Kidney (tissue), 14 donors: ENCODE results near the gene STIM1. TPM values are rescaled to one million over a fixed set of nuclear protein-coding genes. Genes with fewer than 3 reads are reported as not detected.
"Not testable (repeated sequence)": the region's sequence is repeated elsewhere in the genome, so short reads cannot be mapped to it uniquely, and the experiment has no call there.

Experiments
- DNase-seq, 5 donors: peaks; one replicate each; pipeline ENCODE4 v3.0.0-alpha.2; 2013 to 2020
- FAIRE-seq: peaks from 2 replicates; lab custom pipeline; 2012; peaks lifted over from hg19 to GRCh38; lab: Jason Lieb, UNC
- H3K27ac ChIP-seq, 2 donors: one replicate each; pipeline ENCODE4 v1.7.0; 2013; ENCODE audit warnings: low read depth in 2 of 2, low read length in 2 of 2, inconsistent platforms in 1 of 2
- H3K27me3 ChIP-seq: one replicate; pipeline ENCODE4 v1.7.1; 2013; ENCODE audit warnings: low read length, inconsistent platforms; ENCODE audit not compliant: control insufficient read depth, insufficient read depth
- H3K36me3 ChIP-seq, 3 donors: one replicate each; pipeline versions ENCODE4 v1.7.0 to v1.7.1; 2013; ENCODE audit warnings: low read length in 3 of 3, control low read depth in 1 of 3, inconsistent platforms in 1 of 3; ENCODE audit not compliant: insufficient read depth in 3 of 3, control insufficient read depth in 2 of 3
- H3K4me1 ChIP-seq, 3 donors: one replicate each; pipeline versions ENCODE4 v1.7.0 to v1.7.1; 2013; ENCODE audit warnings: low read length in 3 of 3, inconsistent platforms in 1 of 3, low read depth in 1 of 3; ENCODE audit not compliant: control insufficient read depth in 2 of 3, insufficient read depth in 2 of 3
- H3K4me3 ChIP-seq, 3 donors: one replicate each; pipeline versions ENCODE4 v1.7.0 to v1.8.1; 2013; ENCODE audit warnings: low read length in 3 of 3, control low read depth in 1 of 3, inconsistent platforms in 1 of 3
- H3K9ac ChIP-seq, 3 donors: one replicate each; pipeline versions ENCODE4 v1.7.0 to v1.7.1; 2013; ENCODE audit warnings: low read length in 3 of 3, control low read depth in 1 of 3, inconsistent platforms in 1 of 3
- H3K9me3 ChIP-seq, 3 donors: one replicate each; pipeline versions ENCODE4 v1.7.0 to v1.7.1; 2013; ENCODE audit warnings: low read length in 3 of 3, control low read depth in 1 of 3, inconsistent platforms in 1 of 3; ENCODE audit not compliant: control insufficient read depth in 2 of 3, insufficient read depth in 1 of 3
- CTCF ChIP-seq: IDR thresholded peaks from 3 replicates; pipeline ENCODE4 v1.5.1; 2012; ENCODE audit warnings: mild to moderate bottlenecking, moderate library complexity, borderline replicate concordance; ENCODE audit not compliant: insufficient read depth; ENCODE audit errors: extremely low read depth
- intact Hi-C: fragments of 100-400 bp; cut with DNase I; formaldehyde crosslinking; loops from one replicate; pipeline ENCODE4 v1.11.1; 2022
- polyA plus RNA-seq: library from polyadenylated mRNA; stranded (reverse); fragments of 350-450 nt; fragmentation: Illumina TruSeq; extraction: RNeasy Lipid Tissue Mini Kit (QIAGEN cat#74804); gene quantifications from one replicate; pipeline ENCODE4 v1.2.3, GENCODE V29; 2014; ENCODE audit warnings: low read depth, low replicate concordance; ENCODE audit not compliant: insufficient read depth
- total RNA-seq: library from RNA; stranded (reverse); fragmentation: NEBNext Ultra II Directional; extraction: Animal tissue kit (Norgen Biotek cat#: 25700); gene quantifications from one replicate; pipeline ENCODE4 v1.2.1, GENCODE V29; 2021
- donor health status: control.
- donor health status: control.
- donor health status: control.
- donor health status: control.
- donor health status: control.
- donor health status: DM: yes; HTN: yes; CAD: no.
- donor health status: Normal renal cell carcinoma (clear cell type).

The STIM1 gene
- total and polyA plus RNA-seq, 2 donors from 2014 or later = 15.7 to 68.0 TPM

- no peak overlapping the region for H3K27ac ChIP-seq
- no peaks in the 10 kb centered on the region for H3K4me1 ChIP-seq
- H3K9me3 ChIP-seq = no peaks in the 10 kb centered on the region
- DNase-seq (no peak), FAIRE-seq (no peak)
- H3K27me3 ChIP-seq = no peaks in the 10 kb centered on the region
- intact Hi-C loops = no loop called here
- no peak overlapping the region for H3K4me3 ChIP-seq
- no peaks in the 10 kb centered on the region for H3K36me3 ChIP-seq
- H3K9ac ChIP-seq = no peak overlapping the region
- no peak for TF ChIP-seq CTCF
Observed at GRCh38 chr11:4050138-4050537, 194.7 kb downstream of the STIM1 start.

GRCh38 chr11:4053200-4053599 is 197.7 kb downstream of the STIM1 start:
- FAIRE-seq, H3K27ac ChIP-seq: not testable (repeated sequence)

GRCh38 chr11:4054643-4055042 is 199.2 kb downstream of the STIM1 start:
- TF ChIP-seq CTCF = no peak
- DNase-seq (no peak), FAIRE-seq (no peak)
- Histone ChIP-seq H3K9me3 (no peaks in the 10 kb centered on the region), H3K27ac (no peak overlapping the region), H3K9ac (no peak overlapping the region), H3K4me1 (no peaks in the 10 kb centered on the region), H3K36me3 (peaks cover 0 to 9% (median 5%) of the 10 kb centered on the region in 3 donors), H3K27me3 (no peaks in the 10 kb centered on the region), H3K4me3 (no peak overlapping the region)
- intact Hi-C loops = no loop called here

More at GRCh38 chr11:4053200-4053599, 197.7 kb downstream of the STIM1 start:
- H3K9me3 ChIP-seq, H3K9ac ChIP-seq, H3K27me3 ChIP-seq, intact Hi-C loops, H3K4me1 ChIP-seq, H3K4me3 ChIP-seq, DNase-seq, H3K36me3 ChIP-seq: not testable (repeated sequence)

GRCh38 chr11:4059424-4059823 is 204.0 kb downstream of the STIM1 start:
- no peak for FAIRE-seq
- no peaks in the 10 kb centered on the region for H3K4me1 ChIP-seq
- H3K9ac ChIP-seq = no peak overlapping the region

More at GRCh38 chr11:4059424-4059823, 204.0 kb downstream of the STIM1 start:
- no peaks in the 10 kb centered on the region for H3K9me3 ChIP-seq
- no peak overlapping the region for H3K27ac ChIP-seq
- H3K4me3 ChIP-seq = no peak overlapping the region
- TF ChIP-seq CTCF = no peak
- intact Hi-C loops = no loop called here
- no peaks in the 10 kb centered on the region for H3K27me3 ChIP-seq
- no peak for DNase-seq
- peaks cover 0 to 10% (median 9%) of the 10 kb centered on the region in 3 donors for H3K36me3 ChIP-seq
